IMR-90 (cell line): Measurements from ENCODE around the gene ISOC2. TPM values are rescaled to one million over a fixed set of nuclear protein-coding genes. Genes with fewer than 3 reads are reported as not detected.

Experiments used
- ATAC-seq: fragments of 200-7000 bp; cut with Tn5 transposase; 2 replicates; pipeline ENCODE4 v1.9.1; 2020; ENCODE audit warnings: low read depth, mild to moderate bottlenecking, moderate library complexity
- BruUV-seq: library from RNA; stranded (reverse); fragments of 400-500 nt; replicated peaks from 2 replicates; lab custom pipeline; 2021; lab: Mats Ljungman, UMichigan
- CTCF ChIA-PET: fragments of 300-600 bp; formaldehyde crosslinking; extraction: SDS; loops from one replicate; lab custom pipeline; 2021; ENCODE audit warnings: antibody characterized with exemption; lab: Yijun Ruan, JAX
- POLR2A ChIA-PET: fragments of 300-600 bp; sonication (Branson Sonifier 250); formaldehyde crosslinking; loops from one replicate; lab custom pipeline; 2022; ENCODE audit warnings: antibody characterized with exemption; ENCODE audit not compliant: unreplicated experiment; lab: Charles Lee
- DNase-seq: peaks from one replicate; pipeline ENCODE4 v3.0.0; 2013
- H2AFZ ChIP-seq: replicated peaks from 2 replicates; pipeline ENCODE3; 2013; ENCODE audit warnings: low read length, mild to moderate bottlenecking; ENCODE audit not compliant: poor library complexity
- H2AK5ac ChIP-seq: 2 replicates; pipeline ENCODE4 v1.6.1; 2013; ENCODE audit warnings: low read depth, low read length, inconsistent platforms
- H2AK9ac ChIP-seq: replicated peaks from 2 replicates; pipeline ENCODE3; 2013; ENCODE audit warnings: mild to moderate bottlenecking, low read depth, low read length, moderate library complexity; ENCODE audit not compliant: poor library complexity
- H2BK120ac ChIP-seq: 2 replicates; pipeline ENCODE4 v1.6.1; 2013; ENCODE audit warnings: low read depth, low read length, inconsistent platforms
- H2BK15ac ChIP-seq: 3 replicates; pipeline ENCODE4 v1.6.1; 2013; ENCODE audit warnings: low read depth, low read length, inconsistent platforms
- H2BK20ac ChIP-seq: 2 replicates; pipeline ENCODE4 v1.6.1; 2013; ENCODE audit warnings: low read depth, mild to moderate bottlenecking, inconsistent platforms, low read length, moderate library complexity
- H2BK5ac ChIP-seq: 2 replicates; pipeline ENCODE4 v1.6.1; 2013; ENCODE audit warnings: mild to moderate bottlenecking, low read depth, low read length, inconsistent platforms; ENCODE audit not compliant: poor library complexity, severe bottlenecking
- H3K14ac ChIP-seq: replicated peaks from 2 replicates; pipeline ENCODE4 v1.6.1; 2013; ENCODE audit warnings: low read depth, low read length, inconsistent platforms
- H3K18ac ChIP-seq: 2 replicates; pipeline ENCODE4 v1.6.1; 2013; ENCODE audit warnings: low read depth, low read length, control low read depth
- H3K23ac ChIP-seq: 2 replicates; pipeline ENCODE4 v1.6.1; 2013; ENCODE audit warnings: low read depth, low read length, inconsistent platforms
- H3K27ac ChIP-seq: 2 replicates; pipeline ENCODE4 v1.5.1; 2013; ENCODE audit warnings: mild to moderate bottlenecking, control low read depth, low read length; ENCODE audit not compliant: insufficient read depth
- H3K27me3 ChIP-seq: 2 replicates; pipeline ENCODE4 v1.6.1; 2013; ENCODE audit warnings: low read length; ENCODE audit not compliant: control insufficient read depth, insufficient read depth
- H3K36me3 ChIP-seq: 2 replicates; pipeline ENCODE4 v1.6.1; 2013; ENCODE audit warnings: low read length, mixed read lengths; ENCODE audit not compliant: control insufficient read depth, insufficient read depth
- H3K4ac ChIP-seq: 2 replicates; pipeline ENCODE4 v1.6.1; 2013; ENCODE audit warnings: low read depth, low read length, inconsistent platforms
- H3K4me1 ChIP-seq: 2 replicates; pipeline ENCODE4 v1.6.1; 2013; ENCODE audit warnings: low read length, mixed read lengths; ENCODE audit not compliant: control insufficient read depth, insufficient read depth
- H3K4me2 ChIP-seq: 2 replicates; pipeline ENCODE4 v1.6.1; 2013; ENCODE audit warnings: low read depth, mild to moderate bottlenecking, control low read depth, low read length, moderate library complexity
- H3K4me3 ChIP-seq: 2 replicates; pipeline ENCODE4 v1.5.1; 2013; ENCODE audit warnings: low read depth, mild to moderate bottlenecking, control low read depth, low read length, moderate library complexity; ENCODE audit not compliant: insufficient read depth
- H3K56ac ChIP-seq: 2 replicates; pipeline ENCODE4 v1.6.1; 2013; ENCODE audit warnings: low read length, inconsistent platforms; ENCODE audit not compliant: insufficient read depth; ENCODE audit errors: extremely low read depth
- H3K79me1 ChIP-seq, 2 experiments: 2 replicates each; pipeline ENCODE4 v1.6.1; 2013; ENCODE audit warnings: low read length in 2 of 2, inconsistent platforms in 1 of 2, low read depth in 1 of 2
- H3K9ac ChIP-seq: 2 replicates; pipeline ENCODE4 v1.6.1; 2013; ENCODE audit warnings: low read depth, low read length, control low read depth
- H3K9me1 ChIP-seq: 2 replicates; pipeline ENCODE4 v1.6.1; 2013; ENCODE audit warnings: low read length, inconsistent platforms; ENCODE audit not compliant: insufficient read depth
- H3K9me3 ChIP-seq: 2 replicates; pipeline ENCODE4 v1.6.1; 2013; ENCODE audit warnings: low read length; ENCODE audit not compliant: control insufficient read depth, insufficient read depth
- H4K20me1 ChIP-seq: 2 replicates; pipeline ENCODE4 v1.6.1; 2013; ENCODE audit warnings: low read length, inconsistent platforms; ENCODE audit not compliant: insufficient read depth
- H4K5ac ChIP-seq: 2 replicates; pipeline ENCODE4 v1.6.1; 2013; ENCODE audit warnings: mild to moderate bottlenecking, low read depth, low read length, control low read depth
- H4K8ac ChIP-seq, 2 experiments: 2 replicates each; pipeline ENCODE4 v1.6.1; 2013; ENCODE audit warnings: low read depth in 2 of 2, low read length in 2 of 2, control low read depth in 1 of 2, inconsistent platforms in 1 of 2
- H4K91ac ChIP-seq: 2 replicates; pipeline ENCODE4 v1.6.1; 2013; ENCODE audit warnings: low read depth, low read length, inconsistent platforms; ENCODE audit not compliant: insufficient read depth
- BHLHE40 ChIP-seq: fragments of 150-350 bp; IDR thresholded peaks from 2 replicates; pipeline ENCODE4 v1.6.1; 2016; ENCODE audit warnings: mild to moderate bottlenecking, low read depth, low read length
- CTCF ChIP-seq: conservative IDR thresholded peaks from 2 replicates; pipeline ENCODE4 v1.5.1; 2012; ENCODE audit warnings: mild to moderate bottlenecking, low read depth, low read length, improper control_type of control experiment
- MAZ ChIP-seq: IDR thresholded peaks from 2 replicates; pipeline ENCODE4 v1.6.1; 2012; ENCODE audit warnings: low read depth, mild to moderate bottlenecking, low read length, improper control_type of control experiment, moderate library complexity, borderline replicate concordance
- MXI1 ChIP-seq: IDR thresholded peaks from 2 replicates; pipeline ENCODE4 v1.6.1; 2012; ENCODE audit warnings: low read depth, mild to moderate bottlenecking, low read length, moderate library complexity, borderline replicate concordance
- RAD21 ChIP-seq: IDR thresholded peaks from 2 replicates; pipeline ENCODE4 v1.6.1; 2012; ENCODE audit warnings: low read length, improper control_type of control experiment
- RCOR1 ChIP-seq: IDR thresholded peaks from 2 replicates; pipeline ENCODE4 v1.6.1; 2012; ENCODE audit warnings: mild to moderate bottlenecking, low read length, improper control_type of control experiment; ENCODE audit not compliant: insufficient replicate concordance
- SMC3 ChIP-seq: fragments of 150-350 bp; IDR thresholded peaks from 2 replicates; pipeline ENCODE4 v1.6.1; 2016; ENCODE audit warnings: low read depth, mild to moderate bottlenecking, antibody characterized with exemption, low read length, moderate library complexity
- WGBS, 2 experiments: methylation state at CpG; one replicate each; pipeline versions ENCODE4 v1.1.5 to v1.1.7; 2013; ENCODE audit warnings: missing lambda C conversion rate in 2 of 2; ENCODE audit not compliant: insufficient read length in 1 of 2; ENCODE audit errors: extremely low coverage in 2 of 2; 5-methylcytosine and 5-hydroxymethylcytosine counted together
- dilution Hi-C: fragments of 300-500 bp; cut with HindIII; formaldehyde crosslinking; loops from one replicate; pipeline ENCODE4 v1.14.3; 2018; ENCODE audit warnings: low sequenced_read_pairs; ENCODE audit not compliant: unreplicated experiment
- in situ Hi-C: fragments of 300-500 bp; cut with MboI; formaldehyde crosslinking; loops from 3 replicates; pipeline ENCODE4 v1.14.3; 2019; ENCODE audit warnings: low sequenced_read_pairs, inconsistent platforms, mixed read lengths
- intact Hi-C: fragments of 100-400 bp; cut with micrococcal nuclease; formaldehyde crosslinking; loops from 2 replicates; pipeline ENCODE4 v1.10.0; 2022
- polyA plus RNA-seq, 3 experiments: library from polyadenylated mRNA; depleted of rRNA; stranded (reverse); fragments of >200 nt; gene quantifications; 2 replicates each; pipeline ENCODE4 v1.2.3, GENCODE V29; 2012; ENCODE audit warnings: low replicate concordance in 1 of 3
- total RNA-seq: library from RNA; depleted of rRNA; stranded (reverse); fragments of >200 nt; gene quantifications from 2 replicates; pipeline ENCODE4 v1.2.3, GENCODE V29; 2012
- TF ChIP-seq, protein P1 (sequence below): fragments of 150-350 bp; IDR thresholded peaks from 2 replicates; pipeline ENCODE4 v1.6.1; 2017; ENCODE audit warnings: mild to moderate bottlenecking, antibody characterized with exemption, low read length, low read depth

ISOC2 gene
- total and polyA plus RNA-seq, 2 of the 4 experiments (the other 2 are of a cell fraction), result 56.1 to 82.1 TPM

GRCh38 chr19:55463583-55464031 is 2.2 kb upstream of the ISOC2 start:
- Histone ChIP-seq H3K36me3 (no peaks in the 10 kb centered on the region), H3K9me1 (peaks cover 4% of the 10 kb centered on the region; the same call in 1 of the 2 replicates), H4K91ac (no peak overlapping the region), H2AK5ac (no peak overlapping the region), H3K14ac (no peak overlapping the region), H3K18ac (no peak overlapping the region), H2BK20ac (no peak overlapping the region), H4K5ac (no peak overlapping the region), H3K23ac (no peak overlapping the region), H2BK120ac (no peak overlapping the region), H3K9me3 (no peaks in the 10 kb centered on the region), H3K27me3 (no peaks in the 10 kb centered on the region), H3K27ac (no peak overlapping the region), H4K20me1 (peaks cover 4% of the 10 kb centered on the region; the same call in 1 of the 2 replicates), H2BK5ac (no peak overlapping the region), H4K8ac (no peak overlapping the region), H2AK9ac (no peak overlapping the region), H3K4me2 (no peak overlapping the region), H3K9ac (no peak overlapping the region), H3K56ac (no peak overlapping the region), H2BK15ac (no peak overlapping the region), H3K79me1 (peaks cover 5 to 24% of the 10 kb centered on the region in 2 experiments; a peak in 3 of 4 replicates), H3K4me1 (peaks cover 11% of the 10 kb centered on the region), H3K4me3 (no peak overlapping the region), H3K4ac (no peak overlapping the region), H2AFZ (no peak overlapping the region)
- dilution Hi-C loops (no loop called here), intact Hi-C loops (no loop called here), in situ Hi-C loops (no loop called here)
- no peak for TF ChIP-seq MAZ
- TF ChIP-seq SMC3, result no peak
- TF ChIP-seq, protein P1, sequence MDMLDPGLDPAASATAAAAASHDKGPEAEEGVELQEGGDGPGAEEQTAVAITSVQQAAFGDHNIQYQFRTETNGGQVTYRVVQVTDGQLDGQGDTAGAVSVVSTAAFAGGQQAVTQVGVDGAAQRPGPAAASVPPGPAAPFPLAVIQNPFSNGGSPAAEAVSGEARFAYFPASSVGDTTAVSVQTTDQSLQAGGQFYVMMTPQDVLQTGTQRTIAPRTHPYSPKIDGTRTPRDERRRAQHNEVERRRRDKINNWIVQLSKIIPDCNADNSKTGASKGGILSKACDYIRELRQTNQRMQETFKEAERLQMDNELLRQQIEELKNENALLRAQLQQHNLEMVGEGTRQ, result no peak
- TF ChIP-seq BHLHE40, result no peak
- TF ChIP-seq RCOR1, result no peak
- TF ChIP-seq CTCF, result no peak
- TF ChIP-seq RAD21, result no peak
- no peak for TF ChIP-seq MXI1
- ChIA-PET POLR2A (no interaction called here), CTCF (no interaction called here)
- no peak for DNase-seq
- BruUV-seq, result no TSS peak
- WGBS, 2 experiments, result 74% methylated on average over 12 of the region's 15 CpGs; no CpG with 5 or more reads in 1 of the 2 experiments
- no peak for ATAC-seq
